Measurements from ENCODE around the gene PHC1. TPM values are rescaled to one million over a fixed set of nuclear protein-coding genes. Genes with fewer than 3 reads are reported as not detected.
"Not testable (repeated sequence)": the region's sequence is repeated elsewhere in the genome, so short reads cannot be mapped to it uniquely, and the experiment has no call there.

Gene PHC1
- total RNA-seq, result 100 to 1,000 TPM in 1 of 2 donors, 10 to 100 TPM in 1; 38.2 to 104 TPM

DNA sequence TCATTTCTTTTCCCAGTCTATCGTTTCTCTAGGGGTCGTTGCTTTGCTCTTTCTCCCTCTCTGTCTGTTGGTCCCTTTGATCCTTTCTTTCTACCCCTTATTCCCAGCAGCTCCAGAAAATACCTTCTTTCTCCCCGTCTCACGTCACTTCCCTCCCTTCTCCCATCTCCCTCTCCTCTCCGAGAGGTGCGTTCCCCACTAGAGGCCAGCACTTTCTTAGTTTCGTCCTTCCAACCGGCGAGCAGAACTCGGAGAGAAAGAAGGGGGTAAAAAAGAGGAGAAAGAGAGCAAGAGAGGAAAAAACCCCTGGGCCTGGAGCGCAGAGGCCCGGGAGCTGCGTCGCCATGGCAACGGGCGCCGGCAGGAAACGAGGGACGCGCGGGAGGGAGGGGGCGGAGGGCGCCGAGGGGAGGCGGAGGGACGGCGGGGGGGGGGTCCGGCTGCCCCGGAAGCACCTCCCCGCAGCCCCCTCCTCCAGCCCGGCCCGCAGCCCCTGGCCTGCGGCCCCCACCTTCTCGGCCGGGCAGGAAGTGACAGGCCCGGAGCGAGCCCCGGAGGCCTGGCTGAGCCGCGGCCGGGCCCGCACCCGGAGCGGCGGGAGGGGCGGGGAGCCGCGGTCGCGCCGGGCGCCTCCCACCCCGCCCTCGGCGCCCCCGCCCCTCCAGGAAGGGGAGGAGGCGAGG lies at the start of gene PHC1:
Gene PHC1, plus strand, starts transcription at position 477 of the 683 bp plus-strand sequence. CDS start 3,169 bp downstream, outside the sequence.
- H3K27ac ChIP-seq, result peak within 1 kb of the TSS; percentile 78 to 92
- WGBS, result under 1% methylated on average over 35 of the region's 57 CpGs
- not testable (repeated sequence) for H3K9me3 ChIP-seq; H3K36me3 ChIP-seq; H3K4me1 ChIP-seq (replicated peaks); H3K27me3 ChIP-seq (replicated peaks; ENCODE audit: insufficient read depth)
- intact Hi-C loops (cut with DNase I), result loop anchor here (5.0 kb wide), 1 partner anchor 212 kb away; no protein-coding TSS in a partner anchor
- peak within 1 kb of the TSS; percentile 51 to 57 for H3K4me3 ChIP-seq
- peak; percentile 70 for DNase-seq (ENCODE audit: low spot score)
- TF ChIP-seq POLR2A (IDR thresholded peaks at IDR 0.05), result peak; percentile 17
- TF ChIP-seq, protein P1, sequence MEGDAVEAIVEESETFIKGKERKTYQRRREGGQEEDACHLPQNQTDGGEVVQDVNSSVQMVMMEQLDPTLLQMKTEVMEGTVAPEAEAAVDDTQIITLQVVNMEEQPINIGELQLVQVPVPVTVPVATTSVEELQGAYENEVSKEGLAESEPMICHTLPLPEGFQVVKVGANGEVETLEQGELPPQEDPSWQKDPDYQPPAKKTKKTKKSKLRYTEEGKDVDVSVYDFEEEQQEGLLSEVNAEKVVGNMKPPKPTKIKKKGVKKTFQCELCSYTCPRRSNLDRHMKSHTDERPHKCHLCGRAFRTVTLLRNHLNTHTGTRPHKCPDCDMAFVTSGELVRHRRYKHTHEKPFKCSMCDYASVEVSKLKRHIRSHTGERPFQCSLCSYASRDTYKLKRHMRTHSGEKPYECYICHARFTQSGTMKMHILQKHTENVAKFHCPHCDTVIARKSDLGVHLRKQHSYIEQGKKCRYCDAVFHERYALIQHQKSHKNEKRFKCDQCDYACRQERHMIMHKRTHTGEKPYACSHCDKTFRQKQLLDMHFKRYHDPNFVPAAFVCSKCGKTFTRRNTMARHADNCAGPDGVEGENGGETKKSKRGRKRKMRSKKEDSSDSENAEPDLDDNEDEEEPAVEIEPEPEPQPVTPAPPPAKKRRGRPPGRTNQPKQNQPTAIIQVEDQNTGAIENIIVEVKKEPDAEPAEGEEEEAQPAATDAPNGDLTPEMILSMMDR (IDR thresholded peaks at IDR 0.05), result peak in 3 of 4 experiments; percentile 36 to 51 (median 49)
- peak; percentile 56 for TF ChIP-seq POLR2AphosphoS5 (IDR thresholded peaks at IDR 0.05)

DNA sequence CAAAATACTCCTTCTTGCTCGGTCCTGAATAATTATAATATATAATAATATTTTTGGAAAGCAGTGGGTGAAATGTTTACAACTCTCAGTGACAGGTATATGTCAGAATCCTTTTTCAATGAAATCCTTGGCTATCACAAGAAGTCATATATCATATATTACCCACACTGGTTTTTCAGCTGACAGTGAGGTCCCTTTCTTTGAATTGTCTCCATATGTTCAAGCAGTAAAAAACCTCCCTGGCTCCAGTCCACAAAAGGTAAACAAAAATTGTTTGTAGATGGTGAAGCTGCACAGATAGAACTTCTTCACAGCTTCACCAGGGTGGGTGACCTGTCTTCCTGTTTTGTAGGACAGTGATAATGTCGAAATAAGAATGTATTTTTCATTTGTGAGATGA lies 47.9 kb upstream of the PHC1 start:
- no peak overlapping the region for H3K27ac ChIP-seq
- 48% methylated on average over 2 of the region's 2 CpGs for WGBS
- H3K4me1 ChIP-seq (replicated peaks), result no peaks in the 10 kb centered on the region
- TF ChIP-seq POLR2A (IDR thresholded peaks at IDR 0.05), result no peak
- TF ChIP-seq POLR2AphosphoS5 (IDR thresholded peaks at IDR 0.05), result no peak
- TF ChIP-seq, protein P1 (IDR thresholded peaks at IDR 0.05), result no peak
- intact Hi-C loops (cut with DNase I), result no loop called here
- no peak for DNase-seq (ENCODE audit: low spot score)
- H3K36me3 ChIP-seq, result no peaks in the 10 kb centered on the region
- H3K27me3 ChIP-seq (replicated peaks; ENCODE audit: insufficient read depth), result no peaks in the 10 kb centered on the region
- H3K4me3 ChIP-seq, result no peak overlapping the region
- H3K9me3 ChIP-seq, result no peaks in the 10 kb centered on the region

GRCh38 chr12:8867009-8867408 lies 47.3 kb upstream of the PHC1 start:
- TF ChIP-seq POLR2AphosphoS5 (IDR thresholded peaks at IDR 0.05), result no peak
- TF ChIP-seq, protein P1 (IDR thresholded peaks at IDR 0.05), result no peak
- no peak for TF ChIP-seq POLR2A (IDR thresholded peaks at IDR 0.05)
- no peaks in the 10 kb centered on the region for H3K36me3 ChIP-seq
- no peak overlapping the region for H3K27ac ChIP-seq
- H3K4me1 ChIP-seq (replicated peaks), result no peaks in the 10 kb centered on the region
- intact Hi-C loops (cut with DNase I), result no loop called here
- no peaks in the 10 kb centered on the region for H3K9me3 ChIP-seq
- DNase-seq (ENCODE audit: low spot score), result no peak
- H3K4me3 ChIP-seq, result no peak overlapping the region
- H3K27me3 ChIP-seq (replicated peaks; ENCODE audit: insufficient read depth), result no peaks in the 10 kb centered on the region

DNA sequence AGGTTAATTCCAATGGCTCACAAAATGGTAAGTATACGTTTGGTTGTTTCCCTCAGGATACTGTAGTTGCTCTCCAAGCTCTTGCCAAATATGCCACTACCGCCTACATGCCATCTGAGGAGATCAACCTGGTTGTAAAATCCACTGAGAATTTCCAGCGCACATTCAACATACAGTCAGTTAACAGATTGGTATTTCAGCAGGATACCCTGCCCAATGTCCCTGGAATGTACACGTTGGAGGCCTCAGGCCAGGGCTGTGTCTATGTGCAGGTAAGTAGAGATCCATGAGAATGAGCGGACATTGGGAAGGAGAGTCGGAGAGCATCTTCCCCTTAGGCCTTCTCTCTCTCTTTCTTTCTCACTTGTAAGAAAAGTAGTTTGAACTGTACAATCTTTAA lies 46.5 kb upstream of the PHC1 start:
- Histone ChIP-seq H3K36me3 (no peaks in the 10 kb centered on the region), H3K4me1 (replicated peaks) (no peaks in the 10 kb centered on the region), H3K9me3 (no peaks in the 10 kb centered on the region), H3K4me3 (no peak overlapping the region), H3K27ac (no peak overlapping the region), H3K27me3 (replicated peaks; ENCODE audit: insufficient read depth) (no peaks in the 10 kb centered on the region)
- TF ChIP-seq POLR2A (IDR thresholded peaks at IDR 0.05), result no peak
- WGBS, result 86% methylated on average over 6 of the region's 6 CpGs
- no peak for DNase-seq (ENCODE audit: low spot score)
- intact Hi-C loops (cut with DNase I), result no loop called here

- H3K36me3 ChIP-seq, result no peaks in the 10 kb centered on the region
- TF ChIP-seq, protein P1 (IDR thresholded peaks at IDR 0.05), result no peak
- TF ChIP-seq POLR2AphosphoS5 (IDR thresholded peaks at IDR 0.05), result no peak
- no peak for TF ChIP-seq POLR2A (IDR thresholded peaks at IDR 0.05)
- no peak for DNase-seq (ENCODE audit: low spot score)
- H3K4me1 ChIP-seq (replicated peaks), result no peaks in the 10 kb centered on the region
- H3K4me3 ChIP-seq, result no peak overlapping the region
- WGBS, result 87% methylated on average over 1 of the region's 1 CpG
- no peaks in the 10 kb centered on the region for H3K9me3 ChIP-seq
- intact Hi-C loops (cut with DNase I), result no loop called here
- H3K27ac ChIP-seq, result no peak overlapping the region
- H3K27me3 ChIP-seq (replicated peaks; ENCODE audit: insufficient read depth), result no peaks in the 10 kb centered on the region
These were observed 43.7 kb upstream of the PHC1 start for GRCh38 chr12:8870586-8870985.
